Activated B cell treated with CpG ODN at 0.5 μM for 24 hours (primary cell): ENCODE results near the gene MIEF2. TPM values are rescaled to one million over a fixed set of nuclear protein-coding genes. Genes with fewer than 3 reads are reported as not detected.
A peak's percentile ranks its signal among the peaks of the same experiment; 100 is the strongest.
"Not testable (repeated sequence)": the region's sequence is repeated elsewhere in the genome, so short reads cannot be mapped to it uniquely, and the experiment has no call there.

ENCODE experiments used
- ATAC-seq: fragments of 200-7000 bp; cut with Tn5 transposase; one replicate; pipeline ENCODE4 v1.10.0; 2021; ENCODE audit warnings: low read depth, mild to moderate bottlenecking, moderate library complexity
- CTCF ChIA-PET: fragments of 350-600 bp; sonication (Branson Sonifier 250); formaldehyde crosslinking; loops from one replicate; lab custom pipeline; 2021; ENCODE audit warnings: antibody characterized with exemption; lab: Charles Lee
- POLR2A ChIA-PET: fragments of 350-600 bp; sonication (Branson Sonifier 250); formaldehyde crosslinking; loops from one replicate; lab custom pipeline; 2021; ENCODE audit warnings: antibody characterized with exemption; lab: Charles Lee
- DNase-seq: peaks from one replicate; pipeline ENCODE4 v3.0.0; 2022
- H3K27ac Mint-ChIP-seq: one replicate; pipeline ENCODE4 v1.8.0; 2020; ENCODE audit warnings: mixed read lengths
- H3K27me3 Mint-ChIP-seq: one replicate; pipeline ENCODE4 v1.8.0; 2021; ENCODE audit warnings: mixed read lengths
- H3K36me3 Mint-ChIP-seq: one replicate; pipeline ENCODE4 v1.8.0; 2021; ENCODE audit warnings: low read depth, mixed read lengths
- H3K4me1 Mint-ChIP-seq: one replicate; pipeline ENCODE4 v1.8.0; 2021; ENCODE audit warnings: mixed read lengths
- H3K4me3 Mint-ChIP-seq: one replicate; pipeline ENCODE4 v1.8.0; 2020; ENCODE audit warnings: mild to moderate bottlenecking, mixed read lengths
- H3K9me3 Mint-ChIP-seq: one replicate; pipeline ENCODE4 v1.8.0; 2020; ENCODE audit warnings: mixed read lengths
- intact Hi-C: fragments of 100-400 bp; cut with micrococcal nuclease; formaldehyde crosslinking; loops from one replicate; pipeline ENCODE4 v1.15.1; 2024
- total RNA-seq: library from RNA; stranded (reverse); gene quantifications from 2 replicates; pipeline ENCODE4 v1.2.3, GENCODE V29; 2022
- TF ChIP-seq, protein P1 (sequence below): fragments of 200-600 bp; IDR thresholded peaks from one replicate; pipeline ENCODE4 v1.8.0; 2022; ENCODE audit warnings: antibody characterized with exemption, mild to moderate bottlenecking

The MIEF2 gene
- total RNA-seq, 1 donor from 2014 or later, result 8.8 TPM

- no peak overlapping the region for H3K4me3 Mint-ChIP-seq
- intact Hi-C loops, result no loop called here
- POLR2A ChIA-PET, result no interaction called here
- TF ChIP-seq, protein P1, sequence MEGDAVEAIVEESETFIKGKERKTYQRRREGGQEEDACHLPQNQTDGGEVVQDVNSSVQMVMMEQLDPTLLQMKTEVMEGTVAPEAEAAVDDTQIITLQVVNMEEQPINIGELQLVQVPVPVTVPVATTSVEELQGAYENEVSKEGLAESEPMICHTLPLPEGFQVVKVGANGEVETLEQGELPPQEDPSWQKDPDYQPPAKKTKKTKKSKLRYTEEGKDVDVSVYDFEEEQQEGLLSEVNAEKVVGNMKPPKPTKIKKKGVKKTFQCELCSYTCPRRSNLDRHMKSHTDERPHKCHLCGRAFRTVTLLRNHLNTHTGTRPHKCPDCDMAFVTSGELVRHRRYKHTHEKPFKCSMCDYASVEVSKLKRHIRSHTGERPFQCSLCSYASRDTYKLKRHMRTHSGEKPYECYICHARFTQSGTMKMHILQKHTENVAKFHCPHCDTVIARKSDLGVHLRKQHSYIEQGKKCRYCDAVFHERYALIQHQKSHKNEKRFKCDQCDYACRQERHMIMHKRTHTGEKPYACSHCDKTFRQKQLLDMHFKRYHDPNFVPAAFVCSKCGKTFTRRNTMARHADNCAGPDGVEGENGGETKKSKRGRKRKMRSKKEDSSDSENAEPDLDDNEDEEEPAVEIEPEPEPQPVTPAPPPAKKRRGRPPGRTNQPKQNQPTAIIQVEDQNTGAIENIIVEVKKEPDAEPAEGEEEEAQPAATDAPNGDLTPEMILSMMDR, result no peak
- CTCF ChIA-PET, result no interaction called here
- no peaks in the 10 kb centered on the region for H3K9me3 Mint-ChIP-seq
- ATAC-seq (no peak), DNase-seq (no peak)
- peaks cover 62% of the 10 kb centered on the region for H3K36me3 Mint-ChIP-seq
- peaks cover 12% of the 10 kb centered on the region for H3K4me1 Mint-ChIP-seq
- no peaks in the 10 kb centered on the region for H3K27me3 Mint-ChIP-seq
- no peak overlapping the region for H3K27ac Mint-ChIP-seq
These were observed 40.4 kb downstream of the MIEF2 start for GRCh38 chr17:18300725-18301480.

GRCh38 chr17:18303206-18303605, 42.7 kb downstream of the MIEF2 start:
- H3K4me1 Mint-ChIP-seq, CTCF ChIA-PET, H3K4me3 Mint-ChIP-seq, POLR2A ChIA-PET, DNase-seq, intact Hi-C loops, ATAC-seq, H3K27me3 Mint-ChIP-seq, H3K9me3 Mint-ChIP-seq, H3K27ac Mint-ChIP-seq: not testable (repeated sequence)
- peaks cover 70% of the 10 kb centered on the region for H3K36me3 Mint-ChIP-seq

DNA sequence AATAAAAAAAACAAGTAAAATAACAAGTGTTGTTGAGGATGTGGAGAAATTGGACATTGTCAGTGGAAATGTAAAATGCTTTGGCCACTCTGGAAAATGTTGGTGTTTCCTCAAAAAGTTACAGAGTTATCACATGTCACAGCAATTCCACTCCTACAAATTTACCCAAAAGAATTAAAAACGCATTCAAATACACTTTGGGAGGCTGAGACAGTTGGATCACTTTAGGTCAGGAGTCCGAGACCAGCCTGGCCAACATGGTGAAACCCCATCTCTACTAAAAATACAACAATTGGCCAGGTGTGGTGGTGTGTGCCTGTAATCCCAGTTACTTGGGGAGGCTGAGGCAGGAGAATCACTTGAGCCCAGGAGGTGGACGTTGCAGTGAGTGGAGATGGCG, 48.7 kb downstream of the MIEF2 start:
- H3K27me3 Mint-ChIP-seq, result no peaks in the 10 kb centered on the region
- peaks cover 23% of the 10 kb centered on the region for H3K4me1 Mint-ChIP-seq
- ATAC-seq (no peak), DNase-seq (no peak)
- H3K36me3 Mint-ChIP-seq, result peaks cover 48% of the 10 kb centered on the region
- H3K9me3 Mint-ChIP-seq, result no peaks in the 10 kb centered on the region
- no peak overlapping the region for H3K4me3 Mint-ChIP-seq
- no peak overlapping the region for H3K27ac Mint-ChIP-seq
- CTCF ChIA-PET, result no interaction called here
- POLR2A ChIA-PET, result no interaction called here
- intact Hi-C loops, result no loop called here
- TF ChIP-seq, protein P1, result no peak

DNA sequence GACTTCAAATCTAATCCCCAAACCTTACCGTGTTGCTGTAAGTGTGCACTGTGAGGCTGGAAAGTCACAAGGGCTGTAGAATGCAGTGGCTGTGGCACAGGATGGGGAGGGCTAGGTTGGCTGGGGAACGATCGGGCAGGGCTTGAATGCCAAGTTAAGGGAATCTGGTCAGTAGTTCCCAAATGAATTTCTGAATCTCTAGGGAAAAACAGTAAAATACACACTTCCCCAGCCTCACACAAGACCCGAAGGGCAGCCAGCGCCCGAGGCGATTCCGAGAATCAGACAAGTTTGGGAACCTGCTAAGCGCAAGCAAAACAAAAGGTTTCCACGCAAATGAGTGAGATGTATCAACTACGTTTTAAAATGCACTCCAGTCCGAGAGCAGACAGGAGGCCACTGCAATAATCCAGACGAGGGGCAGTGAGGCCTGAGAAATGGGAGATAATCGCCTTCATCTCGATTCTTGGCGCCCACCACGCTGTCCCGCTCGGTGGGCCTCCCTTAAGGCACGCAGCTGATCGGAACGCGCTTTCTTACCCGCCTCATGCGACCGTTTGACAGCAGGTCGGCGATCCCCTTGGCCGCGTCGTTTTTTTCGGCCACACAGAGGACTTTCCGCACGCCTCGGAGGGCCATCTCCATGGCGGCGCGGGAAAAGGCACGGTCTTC, 53.7 kb downstream of the MIEF2 start:
- Mint-ChIP-seq H3K4me1 (peaks cover 70% of the 10 kb centered on the region), H3K36me3 (peaks cover 63% of the 10 kb centered on the region), H3K9me3 (no peaks in the 10 kb centered on the region), H3K27me3 (no peaks in the 10 kb centered on the region), H3K4me3 (peak overlapping the region; percentile 100), H3K27ac (peak overlapping the region; percentile 100)
- TF ChIP-seq, protein P1, result no peak
- intact Hi-C loops, result loop anchor here (1.0 to 10.0 kb wide), 3 partner anchors 11 to 159 kb away; partner anchors contain the start of gene SHMT1
- POLR2A ChIA-PET, result interaction anchor here (0.5 to 1.7 kb wide), 6 partner anchors 10 to 508 kb away, joined by 3 to 10 read pairs (median 6); partner anchors contain the start of genes ALKBH5, FLII and SHMT1
- CTCF ChIA-PET, result no interaction called here
- DNase-seq (no peak), ATAC-seq (no peak)

DNA sequence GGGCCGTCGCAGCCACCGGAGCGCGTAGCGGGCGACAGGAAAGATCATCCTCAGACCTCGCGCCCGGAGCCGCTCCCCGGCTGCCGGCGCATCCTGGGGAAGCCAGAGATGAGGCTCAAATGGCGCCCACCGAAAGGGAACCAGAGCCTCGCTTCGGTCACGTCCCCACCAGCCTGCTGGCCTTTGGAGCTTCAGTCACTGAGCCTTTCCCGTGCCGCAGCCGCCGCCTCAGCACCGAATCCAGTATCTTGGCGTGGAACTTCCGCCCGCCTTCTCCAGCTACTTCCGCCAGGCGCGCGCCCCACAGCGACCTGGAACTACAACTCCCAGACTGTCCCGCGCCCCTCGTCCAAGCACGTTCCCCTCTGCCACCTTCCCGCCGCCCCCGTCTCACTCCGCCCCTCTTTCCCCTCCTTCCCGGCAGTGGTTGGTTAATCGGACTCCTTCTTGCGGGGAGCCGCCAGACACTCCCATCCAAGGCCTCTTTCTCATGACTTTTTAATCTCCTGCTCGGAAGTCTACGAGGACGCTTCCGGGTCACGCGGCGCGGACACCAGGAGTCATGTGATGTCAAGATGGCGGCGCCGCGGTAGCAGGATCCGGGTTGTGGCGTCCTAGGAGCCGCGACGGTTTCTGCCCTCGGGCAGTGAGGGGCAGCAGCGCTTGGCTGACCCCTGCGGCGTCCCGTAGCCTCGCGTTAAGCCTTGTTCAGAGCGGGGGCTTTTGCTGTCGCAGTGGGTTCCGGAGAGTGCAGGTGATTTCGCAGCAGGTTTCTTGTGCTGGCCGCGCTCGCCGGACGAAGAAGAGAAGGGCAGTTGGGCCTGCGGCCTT, 54.5 kb downstream of the MIEF2 start, which contains the start of the genes SMCR8 and TOP3A:
Gene SMCR8 (plus strand): TSS at position 563 of the 831 bp plus-strand sequence. CDS start 497 bp downstream, outside the sequence.
Gene TOP3A (minus strand): TSS at position 264 of the 831 bp plus-strand sequence. CDS start 216 bp downstream, at position 48.
- peak within 1 kb of the TSS; percentile 100 for H3K27ac Mint-ChIP-seq
- H3K4me3 Mint-ChIP-seq, result peak within 1 kb of the TSS; percentile 100
- TF ChIP-seq, protein P1, result no peak
- H3K4me1 Mint-ChIP-seq, result peaks cover 77% of the 10 kb centered on the region
- ChIA-PET CTCF (no interaction called here), POLR2A (interaction anchor here (0.5 to 1.7 kb wide), 7 partner anchors 9 to 1063 kb away, joined by 3 to 10 read pairs (median 4); partner anchors contain the start of genes ALKBH5, FLII, MAPK7 and SHMT1)
- H3K36me3 Mint-ChIP-seq, result peaks cover 67% of the 10 kb centered on the region
- no peaks in the 10 kb centered on the region for H3K9me3 Mint-ChIP-seq
- no peaks in the 10 kb centered on the region for H3K27me3 Mint-ChIP-seq
- intact Hi-C loops, result loop anchor here (1.0 to 10.0 kb wide), 8 partner anchors 10 to 467 kb away; partner anchors contain the start of genes ALKBH5, ATPAF2, GID4 and LLGL1
- DNase-seq, result peak; percentile 91
- ATAC-seq, result peak; percentile 94
